ENCODE data around the gene ZNF581. TPM values are rescaled to one million over a fixed set of nuclear protein-coding genes. Genes with fewer than 3 reads are reported as not detected.

ZNF581 gene
- total RNA-seq, 1 donor from 2014 or later, result 30.0 TPM

DNA sequence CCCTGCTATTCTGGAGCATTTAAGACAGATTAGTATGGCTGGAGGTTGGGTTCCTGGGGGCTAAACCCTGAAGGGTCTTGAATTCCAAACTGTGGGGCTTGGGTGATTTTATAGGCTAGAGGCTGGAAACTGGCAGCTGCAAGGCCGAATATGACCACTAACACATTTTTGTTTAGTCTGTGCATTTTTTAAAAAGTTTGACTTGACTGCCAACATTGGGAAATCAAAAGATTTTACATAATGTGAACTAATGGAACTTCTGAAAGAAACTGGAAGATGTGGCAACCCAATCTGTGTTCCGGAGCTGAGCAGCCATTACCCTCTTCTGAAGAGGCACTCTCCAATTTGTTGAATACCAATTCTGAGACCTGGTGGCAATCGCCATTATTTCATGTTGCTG, 24.2 kb upstream of the ZNF581 start:
- H3K36me3 Mint-ChIP-seq (ENCODE audit: low read depth, unreplicated experiment), result peaks cover 8% of the 10 kb centered on the region
- Histone ChIP-seq H3K27ac (ENCODE audit: low read depth, low read length) (no peak overlapping the region), H3K4me2 (ENCODE audit: low read length) (no peak overlapping the region), H3K4me1 (ENCODE audit: insufficient read depth, low read length) (no peaks in the 10 kb centered on the region), H3K9ac (ENCODE audit: low read length) (no peak overlapping the region), H3K9me3 (ENCODE audit: insufficient read depth, low read depth, low read length) (no peaks in the 10 kb centered on the region), H2AFZ (ENCODE audit: low read depth, low read length) (no peak overlapping the region), H3K36me3 (ENCODE audit: insufficient read depth, low read length) (no peaks in the 10 kb centered on the region), H3K79me2 (ENCODE audit: insufficient read depth, low read length) (peaks cover 12% of the 10 kb centered on the region), H4K20me1 (ENCODE audit: insufficient read depth, low read length) (peaks cover 17% of the 10 kb centered on the region), H3K27me3 (ENCODE audit: insufficient read depth, low read length) (no peaks in the 10 kb centered on the region), H3K4me3 (ENCODE audit: insufficient read depth, low read depth, low read length) (no peak overlapping the region)
- H3K27me3 Mint-ChIP-seq (ENCODE audit: low read depth, unreplicated experiment), result no peaks in the 10 kb centered on the region
- peak overlapping the region; percentile 1 for H3K27ac Mint-ChIP-seq (ENCODE audit: unreplicated experiment)
- TF ChIP-seq, protein P1, sequence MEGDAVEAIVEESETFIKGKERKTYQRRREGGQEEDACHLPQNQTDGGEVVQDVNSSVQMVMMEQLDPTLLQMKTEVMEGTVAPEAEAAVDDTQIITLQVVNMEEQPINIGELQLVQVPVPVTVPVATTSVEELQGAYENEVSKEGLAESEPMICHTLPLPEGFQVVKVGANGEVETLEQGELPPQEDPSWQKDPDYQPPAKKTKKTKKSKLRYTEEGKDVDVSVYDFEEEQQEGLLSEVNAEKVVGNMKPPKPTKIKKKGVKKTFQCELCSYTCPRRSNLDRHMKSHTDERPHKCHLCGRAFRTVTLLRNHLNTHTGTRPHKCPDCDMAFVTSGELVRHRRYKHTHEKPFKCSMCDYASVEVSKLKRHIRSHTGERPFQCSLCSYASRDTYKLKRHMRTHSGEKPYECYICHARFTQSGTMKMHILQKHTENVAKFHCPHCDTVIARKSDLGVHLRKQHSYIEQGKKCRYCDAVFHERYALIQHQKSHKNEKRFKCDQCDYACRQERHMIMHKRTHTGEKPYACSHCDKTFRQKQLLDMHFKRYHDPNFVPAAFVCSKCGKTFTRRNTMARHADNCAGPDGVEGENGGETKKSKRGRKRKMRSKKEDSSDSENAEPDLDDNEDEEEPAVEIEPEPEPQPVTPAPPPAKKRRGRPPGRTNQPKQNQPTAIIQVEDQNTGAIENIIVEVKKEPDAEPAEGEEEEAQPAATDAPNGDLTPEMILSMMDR (IDR thresholded peaks at IDR 0.05; ENCODE audit: insufficient read depth, low read depth, low read length), result no peak
- no peak for TF ChIP-seq EZH2 (IDR thresholded peaks at IDR 0.05; ENCODE audit: insufficient read depth, low read length)
- DNase-seq (ENCODE audit: low read depth) (no peak), FAIRE-seq (no peak)
- H3K4me3 Mint-ChIP-seq (ENCODE audit: unreplicated experiment), result no peak overlapping the region
- H3K9me3 Mint-ChIP-seq (ENCODE audit: unreplicated experiment), result no peaks in the 10 kb centered on the region
- peaks cover 6% of the 10 kb centered on the region for H3K4me1 Mint-ChIP-seq (ENCODE audit: low read depth, unreplicated experiment)

GRCh38 chr19:55620410-55621204, 22.8 kb upstream of the ZNF581 start:
- H3K4me1 ChIP-seq (ENCODE audit: insufficient read depth, low read length), result no peaks in the 10 kb centered on the region
- H3K4me2 ChIP-seq (ENCODE audit: low read length), result no peak overlapping the region
- Mint-ChIP-seq H3K36me3 (ENCODE audit: low read depth, unreplicated experiment) (peaks cover 8% of the 10 kb centered on the region), H3K27me3 (ENCODE audit: low read depth, unreplicated experiment) (no peaks in the 10 kb centered on the region), H3K4me1 (ENCODE audit: low read depth, unreplicated experiment) (peaks cover 6% of the 10 kb centered on the region), H3K27ac (ENCODE audit: unreplicated experiment) (peak overlapping the region; percentile 53), H3K4me3 (ENCODE audit: unreplicated experiment) (no peak overlapping the region), H3K9me3 (ENCODE audit: unreplicated experiment) (no peaks in the 10 kb centered on the region)
- no peaks in the 10 kb centered on the region for H3K27me3 ChIP-seq (ENCODE audit: insufficient read depth, low read length)
- no peaks in the 10 kb centered on the region for H3K9me3 ChIP-seq (ENCODE audit: insufficient read depth, low read depth, low read length)
- peaks cover 17% of the 10 kb centered on the region for H4K20me1 ChIP-seq (ENCODE audit: insufficient read depth, low read length)
- no peak overlapping the region for H3K4me3 ChIP-seq (ENCODE audit: insufficient read depth, low read depth, low read length)
- no peak overlapping the region for H3K27ac ChIP-seq (ENCODE audit: low read depth, low read length)
- H2AFZ ChIP-seq (ENCODE audit: low read depth, low read length), result no peak overlapping the region
- H3K36me3 ChIP-seq (ENCODE audit: insufficient read depth, low read length), result no peaks in the 10 kb centered on the region
- no peak overlapping the region for H3K9ac ChIP-seq (ENCODE audit: low read length)
- peaks cover 12% of the 10 kb centered on the region for H3K79me2 ChIP-seq (ENCODE audit: insufficient read depth, low read length)
- peak; percentile 34 for FAIRE-seq
- TF ChIP-seq, protein P1 (IDR thresholded peaks at IDR 0.05; ENCODE audit: insufficient read depth, low read depth, low read length), result no peak
- TF ChIP-seq EZH2 (IDR thresholded peaks at IDR 0.05; ENCODE audit: insufficient read depth, low read length), result no peak
- no peak for DNase-seq (ENCODE audit: low read depth)

- Histone ChIP-seq H3K4me1 (ENCODE audit: insufficient read depth, low read length) (no peaks in the 10 kb centered on the region), H3K9ac (ENCODE audit: low read length) (no peak overlapping the region), H3K36me3 (ENCODE audit: insufficient read depth, low read length) (no peaks in the 10 kb centered on the region), H3K79me2 (ENCODE audit: insufficient read depth, low read length) (peaks cover 8% of the 10 kb centered on the region), H3K27ac (ENCODE audit: low read depth, low read length) (no peak overlapping the region), H4K20me1 (ENCODE audit: insufficient read depth, low read length) (peaks cover 17% of the 10 kb centered on the region), H3K27me3 (ENCODE audit: insufficient read depth, low read length) (no peaks in the 10 kb centered on the region), H3K9me3 (ENCODE audit: insufficient read depth, low read depth, low read length) (no peaks in the 10 kb centered on the region), H3K4me3 (ENCODE audit: insufficient read depth, low read depth, low read length) (no peak overlapping the region), H3K4me2 (ENCODE audit: low read length) (no peak overlapping the region), H2AFZ (ENCODE audit: low read depth, low read length) (no peak overlapping the region)
- FAIRE-seq (no peak), DNase-seq (ENCODE audit: low read depth) (no peak)
- H3K27ac Mint-ChIP-seq (ENCODE audit: unreplicated experiment), result no peak overlapping the region
- H3K4me1 Mint-ChIP-seq (ENCODE audit: low read depth, unreplicated experiment), result peaks cover 6% of the 10 kb centered on the region
- H3K9me3 Mint-ChIP-seq (ENCODE audit: unreplicated experiment), result no peaks in the 10 kb centered on the region
- peaks cover 8% of the 10 kb centered on the region for H3K36me3 Mint-ChIP-seq (ENCODE audit: low read depth, unreplicated experiment)
- no peaks in the 10 kb centered on the region for H3K27me3 Mint-ChIP-seq (ENCODE audit: low read depth, unreplicated experiment)
- TF ChIP-seq, protein P1 (IDR thresholded peaks at IDR 0.05; ENCODE audit: insufficient read depth, low read depth, low read length), result no peak
- TF ChIP-seq EZH2 (IDR thresholded peaks at IDR 0.05; ENCODE audit: insufficient read depth, low read length), result no peak
- H3K4me3 Mint-ChIP-seq (ENCODE audit: unreplicated experiment), result no peak overlapping the region
Observed at GRCh38 chr19:55621205-55621672, 22.2 kb upstream of the ZNF581 start.
